ENCODE measurements around the gene PXT1. TPM values are rescaled to one million over a fixed set of nuclear protein-coding genes. Genes with fewer than 3 reads are reported as not detected.
"Not testable (repeated sequence)": the region's sequence is repeated elsewhere in the genome, so short reads cannot be mapped to it uniquely, and the experiment has no call there.

PXT1 gene
- polyA plus RNA-seq (ENCODE audit: insufficient read length), result not detected
- long read RNA-seq, donor 1, partial matches to known transcripts, result 0 of 16 reads
- long read RNA-seq, donor 1, other reads (novel, unspliced or antisense), result 16 of 16 reads
- long read RNA-seq, donor 2, result 0 reads
- long read RNA-seq, donor 3, result 0 reads
- long read RNA-seq, donor 4, result 0 reads
- long read RNA-seq, donor 5, result 0 reads
- long read RNA-seq, donor 6, result 0 reads
- long read RNA-seq, donor 7, result 0 reads
- long read RNA-seq, donor 8, result 0 reads

GRCh38 chr6:36442671-36443470, at the start of gene PXT1, which contains the start of gene KCTD20:
Gene PXT1, minus strand, starts transcription at chr6:36442854. Its CDS starts 16,772 bp downstream, at chr6:36426082.
Gene KCTD20, plus strand, starts transcription at chr6:36443000. Its CDS starts 27,098 bp downstream, at chr6:36470098.
- peak; percentile 89 for DNase-seq

- no peak for DNase-seq
These were observed 49.4 kb upstream of the PXT1 start for GRCh38 chr6:36492092-36492491.

- DNase-seq, result no peak
These were observed 48.8 kb upstream of the PXT1 start for GRCh38 chr6:36491378-36491965.

- no peak for DNase-seq
These were observed 46.8 kb upstream of the PXT1 start for GRCh38 chr6:36489426-36489825.

GRCh38 chr6:36488221-36488620, 45.6 kb upstream of the PXT1 start:
- DNase-seq, result no peak

- no peak for DNase-seq
These were observed 45.0 kb upstream of the PXT1 start for GRCh38 chr6:36487698-36488097.

GRCh38 chr6:36484736-36485135, 42.1 kb upstream of the PXT1 start:
- no peak for DNase-seq

GRCh38 chr6:36483326-36483725, 40.7 kb upstream of the PXT1 start:
- not testable (repeated sequence) for DNase-seq

- DNase-seq, result no peak
These were observed 36.6 kb upstream of the PXT1 start for GRCh38 chr6:36479256-36479655.

- no peak for DNase-seq
These were observed 35.4 kb upstream of the PXT1 start for GRCh38 chr6:36478051-36478526.

- no peak for DNase-seq
These were observed 27.3 kb upstream of the PXT1 start for GRCh38 chr6:36469946-36470345.

- DNase-seq, result no peak
These were observed 26.6 kb upstream of the PXT1 start for GRCh38 chr6:36469148-36469661.

- no peak for DNase-seq
These were observed 25.0 kb upstream of the PXT1 start for GRCh38 chr6:36467625-36468024.

- no peak for DNase-seq
These were observed 21.6 kb upstream of the PXT1 start for GRCh38 chr6:36464233-36464632.

GRCh38 chr6:36463676-36464075, 21.0 kb upstream of the PXT1 start:
- DNase-seq, result no peak

- no peak for DNase-seq
These were observed 19.0 kb upstream of the PXT1 start for GRCh38 chr6:36461646-36462045.

GRCh38 chr6:36460916-36461315, 18.3 kb upstream of the PXT1 start:
- no peak for DNase-seq

- no peak for DNase-seq
These were observed 16.8 kb upstream of the PXT1 start for GRCh38 chr6:36459501-36459900.

GRCh38 chr6:36455486-36456027, 12.9 kb upstream of the PXT1 start:
- DNase-seq, result no peak

- not testable (repeated sequence) for DNase-seq
These were observed 10.2 kb upstream of the PXT1 start for GRCh38 chr6:36452897-36453296.

- not testable (repeated sequence) for DNase-seq
These were observed 6.5 kb upstream of the PXT1 start for GRCh38 chr6:36449173-36449572.

GRCh38 chr6:36445621-36446020, 3.0 kb upstream of the PXT1 start:
- no peak for DNase-seq
